ENCODE data around the gene DRAP1.

DNA sequence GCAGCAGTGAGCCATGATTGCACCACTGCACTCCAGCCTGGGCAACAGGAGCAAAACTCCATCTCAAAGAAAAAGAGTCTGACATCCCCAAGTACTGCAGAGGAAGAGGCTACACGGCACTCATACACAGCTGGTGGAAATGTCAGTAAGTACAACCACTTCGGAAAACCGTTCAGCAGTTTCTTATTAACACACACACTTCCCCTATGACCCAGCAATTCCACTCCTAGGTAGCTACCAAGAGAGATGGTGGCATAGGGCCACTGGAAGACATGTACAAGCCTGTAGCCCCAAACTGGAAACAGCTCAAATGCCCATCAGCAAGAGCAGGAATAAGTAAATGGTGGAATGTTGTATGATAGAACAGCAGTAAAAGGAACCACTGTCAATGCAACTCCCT is 3.3 kb downstream of the DRAP1 start:
- TF ChIP-seq, protein P1, sequence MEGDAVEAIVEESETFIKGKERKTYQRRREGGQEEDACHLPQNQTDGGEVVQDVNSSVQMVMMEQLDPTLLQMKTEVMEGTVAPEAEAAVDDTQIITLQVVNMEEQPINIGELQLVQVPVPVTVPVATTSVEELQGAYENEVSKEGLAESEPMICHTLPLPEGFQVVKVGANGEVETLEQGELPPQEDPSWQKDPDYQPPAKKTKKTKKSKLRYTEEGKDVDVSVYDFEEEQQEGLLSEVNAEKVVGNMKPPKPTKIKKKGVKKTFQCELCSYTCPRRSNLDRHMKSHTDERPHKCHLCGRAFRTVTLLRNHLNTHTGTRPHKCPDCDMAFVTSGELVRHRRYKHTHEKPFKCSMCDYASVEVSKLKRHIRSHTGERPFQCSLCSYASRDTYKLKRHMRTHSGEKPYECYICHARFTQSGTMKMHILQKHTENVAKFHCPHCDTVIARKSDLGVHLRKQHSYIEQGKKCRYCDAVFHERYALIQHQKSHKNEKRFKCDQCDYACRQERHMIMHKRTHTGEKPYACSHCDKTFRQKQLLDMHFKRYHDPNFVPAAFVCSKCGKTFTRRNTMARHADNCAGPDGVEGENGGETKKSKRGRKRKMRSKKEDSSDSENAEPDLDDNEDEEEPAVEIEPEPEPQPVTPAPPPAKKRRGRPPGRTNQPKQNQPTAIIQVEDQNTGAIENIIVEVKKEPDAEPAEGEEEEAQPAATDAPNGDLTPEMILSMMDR (IDR thresholded peaks at IDR 0.05) = no peak
- no peak for TF ChIP-seq POLR2A (IDR thresholded peaks at IDR 0.05)
